GM23338 (cell line): ENCODE measurements around the gene PLEKHG4B.

ENCODE experiments used
- CTCF ChIP-seq, 2 experiments: fragments of 200-600 bp in 1 of 2; sonication (generic) in 1 of 2; conservative IDR thresholded peaks; 2 replicates each; pipeline versions ENCODE4 v1.5.1 to v1.6.1; 2016 to 2017; ENCODE audit warnings: antibody characterized with exemption in 2 of 2, low read depth in 2 of 2, mild to moderate bottlenecking in 2 of 2, moderate library complexity in 1 of 2
- EZH2 ChIP-seq: fragments of 200-600 bp; sonication (generic); IDR thresholded peaks from one replicate; pipeline ENCODE4 v1.8.0; 2017; ENCODE audit warnings: antibody characterized with exemption, mild to moderate bottlenecking, low read depth; ENCODE audit not compliant: unreplicated experiment
- JUNB ChIP-seq: IDR thresholded peaks from one replicate; pipeline ENCODE4 v1.6.1; 2016; ENCODE audit warnings: antibody characterized with exemption; ENCODE audit not compliant: unreplicated experiment
- POLR2AphosphoS5 ChIP-seq: IDR thresholded peaks from 2 replicates; pipeline ENCODE4 v1.6.1; 2016; ENCODE audit warnings: antibody characterized with exemption, low read depth
- ZNF114 ChIP-seq: fragments of 250-450 bp; sonication (Bioruptor Pico); IDR thresholded peaks from 2 replicates; pipeline ENCODE4 v1.5.0; 2020; ENCODE audit warnings: mild to moderate bottlenecking, moderate library complexity

- TF ChIP-seq POLR2AphosphoS5 = no peak
- peak; percentile 80 to 87 for TF ChIP-seq CTCF (conservative IDR thresholded peaks at IDR 0.05; ENCODE audit: low read depth in 2 of 2)
- TF ChIP-seq EZH2 = no peak
- TF ChIP-seq JUNB = no peak
- no peak for TF ChIP-seq ZNF114 (CRISPR knock-in tag)
Observed at GRCh38 chr5:42250-42649, 49.7 kb upstream of the PLEKHG4B start.
